HG02678 (cell line): ENCODE results near the gene ZNF284.
"Not testable (repeated sequence)": the region's sequence is repeated elsewhere in the genome, so short reads cannot be mapped to it uniquely, and the experiment has no call there.

ENCODE experiments used
- ATAC-seq: cut with Tn5 transposase; IDR thresholded peaks from one replicate; pipeline ENCODE4 v1.9.1; 2021; ENCODE audit warnings: mild to moderate bottlenecking, moderate library complexity; ENCODE audit not compliant: unreplicated experiment

ZNF284 gene

DNA sequence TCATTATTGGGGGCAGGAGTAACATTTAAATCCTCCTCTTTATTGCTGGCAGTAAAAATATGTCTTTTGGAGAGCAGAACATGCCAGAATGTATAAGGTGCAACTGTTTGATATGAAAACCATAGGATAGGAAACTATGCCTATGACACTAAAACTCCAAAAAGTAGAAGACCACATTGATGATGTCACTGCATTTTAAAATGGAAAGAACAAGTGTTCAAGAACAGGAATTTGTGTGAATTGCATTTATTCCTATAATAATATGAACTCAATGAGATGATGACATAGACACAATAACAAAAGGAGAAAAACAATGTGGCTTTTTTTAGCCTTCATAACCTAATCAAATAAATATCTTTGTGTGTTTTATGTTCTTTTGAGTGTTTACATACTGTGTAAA lies 37.5 kb downstream of the ZNF284 start:
- ATAC-seq = no peak

DNA sequence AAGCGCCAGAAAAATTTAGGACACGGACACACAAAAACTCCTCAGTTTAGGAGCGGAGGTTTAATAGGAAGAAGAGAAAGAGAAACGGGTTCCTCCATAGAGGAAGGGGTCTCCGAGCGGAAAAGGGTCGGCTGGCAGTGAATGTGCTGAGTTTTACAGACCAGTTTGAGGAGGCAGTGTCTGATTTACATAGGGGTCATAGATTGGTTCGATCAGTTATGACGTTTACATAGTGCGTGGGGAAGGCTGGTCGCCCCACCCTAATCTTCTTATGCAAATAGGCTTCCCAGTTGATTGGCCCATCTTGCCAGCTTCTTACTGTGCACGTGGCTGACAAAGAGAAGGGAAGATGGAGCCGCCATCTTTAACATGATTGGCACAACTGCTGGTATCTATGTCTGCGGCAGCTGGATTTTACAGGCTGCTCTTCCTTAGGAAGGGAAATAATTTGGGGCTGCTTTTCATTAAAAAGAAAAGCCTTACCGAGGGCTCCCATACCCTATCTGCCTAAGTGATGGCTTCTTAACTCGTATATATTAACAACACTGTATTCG lies 40.0 kb downstream of the ZNF284 start:
- no peak for ATAC-seq

DNA sequence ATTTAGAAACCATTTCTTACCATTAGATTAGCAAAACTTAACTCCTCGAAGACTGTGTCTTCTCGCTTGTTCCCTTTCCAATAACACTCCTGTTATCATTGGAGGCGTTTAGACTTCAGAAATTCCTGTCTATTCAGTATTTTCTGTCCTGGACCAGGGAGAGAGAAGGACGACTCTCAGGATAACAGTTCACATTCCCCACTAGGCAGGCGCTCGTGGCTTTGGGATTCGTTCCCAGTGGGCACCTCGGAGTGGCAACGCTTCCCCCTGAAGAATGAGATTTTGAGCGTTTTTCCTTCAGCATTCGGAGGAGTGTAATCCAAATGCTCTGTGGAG lies 40.8 kb downstream of the ZNF284 start:
- no peak for ATAC-seq

DNA sequence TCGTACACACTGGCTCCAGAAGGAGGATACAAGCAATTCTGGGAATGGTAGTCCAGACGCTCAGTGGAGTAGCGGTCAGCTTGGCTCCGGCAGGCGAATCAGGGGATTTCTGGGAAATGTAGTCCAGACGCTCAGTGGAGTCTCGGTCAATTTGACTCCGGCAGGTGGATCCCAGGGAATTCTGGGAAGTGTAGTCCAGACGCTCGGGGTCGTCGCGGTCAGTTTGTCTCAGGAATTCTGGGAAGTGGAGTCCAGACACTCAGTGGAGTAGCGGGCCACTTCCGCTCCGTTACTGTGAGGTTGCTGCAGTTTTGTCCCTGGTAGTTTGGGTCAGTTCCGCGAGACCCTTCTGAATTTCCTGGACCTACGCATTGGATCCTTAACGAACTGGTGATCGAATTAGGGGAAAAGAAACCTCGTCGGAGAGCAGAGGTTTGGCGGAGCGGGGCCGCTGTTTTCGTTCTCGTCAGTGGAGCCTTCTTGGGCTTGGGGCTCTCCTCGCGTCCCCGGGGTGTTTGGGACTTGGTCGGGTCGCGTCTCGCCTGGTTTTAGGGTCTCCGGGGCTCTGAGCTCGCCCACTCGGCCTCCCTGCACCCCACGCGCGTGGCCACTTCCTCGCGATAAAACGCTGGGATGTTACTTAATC lies 41.3 kb downstream of the ZNF284 start, which contains the start of gene ZNF225:
Gene ZNF225, plus strand, starts transcription at position 262 of the 646 bp plus-strand sequence. CDS start 2,429 bp downstream, outside the sequence.
- peak; percentile 94 for ATAC-seq

- no peak for ATAC-seq
Observed at GRCh38 chr19:44113784-44114390, 41.9 kb downstream of the ZNF284 start.

DNA sequence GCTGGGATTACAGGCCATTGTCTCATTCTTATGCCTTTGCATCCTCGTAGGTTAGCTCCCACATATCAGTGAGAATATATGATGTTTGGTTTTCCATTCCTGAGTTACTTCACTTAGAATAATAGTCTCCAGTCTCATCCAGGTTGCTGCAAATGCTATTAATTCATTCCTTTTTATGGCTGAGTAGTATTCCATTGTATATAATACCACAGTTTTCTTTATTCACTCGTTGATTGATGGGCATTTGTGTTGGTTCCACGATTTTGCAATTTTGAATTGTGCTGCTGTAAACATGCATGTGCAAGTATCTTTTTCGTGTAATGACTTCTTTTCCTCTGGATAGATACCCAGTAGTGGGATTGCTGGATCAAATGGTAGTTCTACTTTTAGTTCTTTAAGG lies 49.2 kb downstream of the ZNF284 start:
- ATAC-seq = not testable (repeated sequence)

DNA sequence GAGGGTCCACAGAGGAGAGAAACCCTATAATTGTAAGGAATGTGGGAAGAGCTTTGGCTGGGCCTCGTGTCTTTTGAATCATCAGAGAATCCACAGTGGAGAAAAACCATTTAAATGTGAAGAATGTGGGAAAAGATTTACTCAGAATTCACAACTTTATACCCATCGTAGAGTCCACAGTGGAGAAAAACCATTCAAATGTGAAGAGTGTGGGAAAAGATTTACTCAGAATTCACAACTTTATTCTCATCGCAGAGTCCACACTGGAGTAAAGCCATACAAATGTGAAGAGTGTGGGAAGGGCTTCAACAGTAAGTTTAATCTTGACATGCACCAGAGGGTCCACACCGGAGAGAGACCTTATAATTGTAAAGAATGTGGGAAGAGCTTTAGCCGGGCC lies 60.0 kb downstream of the ZNF284 start:
- no peak for ATAC-seq
